22Rv1 (cell line): Measurements from ENCODE around the gene TKFC.

Experiments
- CTCF ChIP-seq: fragments of 450-650 bp; IDR thresholded peaks from 2 replicates; pipeline ENCODE4 v1.5.1; 2017; ENCODE audit warnings: mild to moderate bottlenecking
- ZFX ChIP-seq: fragments of 450-650 bp; IDR thresholded peaks from 2 replicates; pipeline ENCODE4 v1.6.1; 2017; ENCODE audit warnings: antibody characterized with exemption, borderline replicate concordance

GRCh38 chr11:61310749-61311148 lies 22.3 kb upstream of the TKFC start:
- TF ChIP-seq CTCF: no peak
- no peak for TF ChIP-seq ZFX
